NCI-H187 treated with DMSO at 0.1 percent for 48 hours (cell line): ENCODE measurements around the gene DSG4.

ENCODE experiments used
- DNase-seq: peaks from one replicate; lab custom pipeline; 2025; lab: John Stamatoyannopoulos, UW

The DSG4 gene

GRCh38 chr18:31410716-31411483, 34.3 kb downstream of the DSG4 start:
- DNase-seq = no peak

- no peak for DNase-seq
These were observed 36.6 kb downstream of the DSG4 start for GRCh38 chr18:31413137-31413536.

- DNase-seq = no peak
These were observed 41.3 kb downstream of the DSG4 start for GRCh38 chr18:31417850-31418249.

- no peak for DNase-seq
These were observed 42.9 kb downstream of the DSG4 start for GRCh38 chr18:31419457-31419932.

- DNase-seq = no peak
These were observed 43.5 kb downstream of the DSG4 start for GRCh38 chr18:31420032-31420431.

GRCh38 chr18:31420524-31420923, 43.9 kb downstream of the DSG4 start:
- no peak for DNase-seq

- no peak for DNase-seq
These were observed 47.9 kb downstream of the DSG4 start for GRCh38 chr18:31424383-31424988.

GRCh38 chr18:31426021-31426420, 49.4 kb downstream of the DSG4 start:
- DNase-seq = no peak

- DNase-seq = no peak
These were observed 50.4 kb downstream of the DSG4 start for GRCh38 chr18:31426871-31427406.

- no peak for DNase-seq
These were observed 51.6 kb downstream of the DSG4 start for GRCh38 chr18:31428211-31428610.

GRCh38 chr18:31429623-31430022, 53.0 kb downstream of the DSG4 start:
- DNase-seq = no peak

- DNase-seq = no peak
These were observed 53.5 kb downstream of the DSG4 start for GRCh38 chr18:31430072-31430471.

GRCh38 chr18:31430554-31430953, 54.0 kb downstream of the DSG4 start:
- no peak for DNase-seq

GRCh38 chr18:31432316-31432715, 55.7 kb downstream of the DSG4 start:
- DNase-seq = no peak

GRCh38 chr18:31436825-31437224, 60.2 kb downstream of the DSG4 start:
- no peak for DNase-seq

- DNase-seq = no peak
These were observed 61.8 kb downstream of the DSG4 start for GRCh38 chr18:31438402-31438801.

GRCh38 chr18:31439807-31440325, 63.3 kb downstream of the DSG4 start:
- no peak for DNase-seq

- no peak for DNase-seq
These were observed 64.2 kb downstream of the DSG4 start for GRCh38 chr18:31440787-31441186.

- no peak for DNase-seq
These were observed 64.9 kb downstream of the DSG4 start for GRCh38 chr18:31441493-31441892.

- no peak for DNase-seq
These were observed 67.6 kb downstream of the DSG4 start for GRCh38 chr18:31444142-31444541.

- DNase-seq = no peak
These were observed 69.3 kb downstream of the DSG4 start for GRCh38 chr18:31445908-31446307.

- no peak for DNase-seq
These were observed 70.3 kb downstream of the DSG4 start for GRCh38 chr18:31446854-31447253.

GRCh38 chr18:31447530-31448191, 71.1 kb downstream of the DSG4 start, which contains the start of gene DSG3:
Gene DSG3, plus strand, starts transcription at chr18:31447741. Its CDS starts 137 bp downstream, at chr18:31447878.
- DNase-seq = no peak
